ENCODE results near the gene DNASE1L2.
"Not testable (repeated sequence)": the region's sequence is repeated elsewhere in the genome, so short reads cannot be mapped to it uniquely, and the experiment has no call there.

DNASE1L2 gene

DNA sequence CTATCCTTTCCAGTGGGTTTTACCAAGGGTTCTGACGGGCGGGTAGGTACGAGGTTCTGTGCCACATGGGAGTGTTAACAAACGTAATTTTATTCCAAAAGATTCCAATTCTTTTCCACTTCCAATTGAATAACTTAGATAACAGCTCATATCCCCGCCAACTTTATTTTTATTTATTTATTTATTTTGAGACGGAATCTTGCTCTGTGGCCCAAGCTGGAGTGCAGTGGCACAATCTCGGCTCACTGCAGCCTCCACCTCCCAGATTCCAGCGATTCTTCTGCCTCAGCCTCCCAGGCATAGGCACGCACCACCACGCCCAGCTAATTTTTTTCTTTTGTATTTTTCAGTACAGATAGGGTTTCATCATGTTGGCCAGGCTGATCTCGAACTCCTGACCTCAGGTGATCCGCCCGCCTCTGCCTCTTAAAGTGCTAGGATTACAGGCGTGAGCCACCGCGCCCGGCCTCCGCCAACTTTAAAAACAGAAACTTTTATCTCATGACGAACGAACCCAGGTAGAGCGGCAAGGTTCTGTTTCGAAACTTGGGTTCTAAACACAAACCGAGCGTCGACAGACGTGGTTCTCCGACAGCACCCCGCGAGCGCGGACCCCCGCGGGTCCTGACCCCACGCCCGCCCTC is 14.5 kb downstream of the DNASE1L2 start:
- no peak for DNase-seq (ENCODE audit: insufficient read length, low spot score)
- FAIRE-seq: no peak
- no peak for TF ChIP-seq POLR2A (IDR thresholded peaks at IDR 0.05; ENCODE audit: low read depth, low read length)

DNA sequence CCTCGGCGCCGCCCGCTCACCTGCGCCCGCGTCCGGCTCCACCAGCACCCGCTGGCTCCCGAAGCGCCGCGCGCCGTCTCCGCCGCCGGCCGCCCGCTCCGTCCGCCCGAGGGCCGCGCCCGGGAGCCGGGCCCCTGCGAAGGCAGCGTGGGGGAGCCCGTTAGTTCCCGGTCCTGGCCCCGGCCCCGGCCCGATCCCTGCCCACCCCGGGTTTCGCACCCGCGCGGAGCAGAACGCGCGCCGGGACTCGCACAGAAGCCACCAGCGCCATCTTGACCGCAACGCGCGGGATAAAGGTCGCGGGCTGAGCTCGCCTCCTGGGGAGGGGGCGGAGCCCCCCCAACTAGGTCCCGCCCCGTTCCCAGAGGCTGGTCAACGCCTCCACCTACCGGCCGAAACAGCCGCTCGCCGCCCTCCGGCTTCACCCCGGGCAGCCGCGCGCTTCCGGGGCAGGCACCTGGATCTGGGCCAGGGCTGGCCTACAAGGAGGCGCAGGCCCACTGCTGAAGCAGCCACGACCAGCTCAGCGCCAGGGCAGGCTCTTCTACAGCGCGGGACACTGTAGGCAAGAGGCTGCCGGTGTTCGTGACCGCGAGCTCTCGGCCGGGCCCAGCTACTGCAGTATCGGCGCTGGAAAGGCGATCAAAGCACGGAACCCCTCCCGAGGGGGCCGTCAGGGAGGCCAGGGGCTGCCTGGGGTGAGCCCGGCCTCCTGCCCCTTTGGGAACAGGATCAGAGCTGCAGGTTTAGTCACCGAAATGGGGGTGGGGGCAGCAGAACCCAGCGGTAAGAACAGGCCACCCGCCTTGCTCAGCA is 15.3 kb downstream of the DNASE1L2 start, which contains the start of gene ECI1:
ECI1 (minus strand) TSS at position 292 of the 816 bp plus-strand sequence; CDS start at position 271, 21 bp downstream.
- DNase-seq (ENCODE audit: insufficient read length, low spot score) (peak; percentile 97), FAIRE-seq (peak; percentile 20)
- TF ChIP-seq POLR2A (IDR thresholded peaks at IDR 0.05; ENCODE audit: low read depth, low read length): peak; percentile 63

DNA sequence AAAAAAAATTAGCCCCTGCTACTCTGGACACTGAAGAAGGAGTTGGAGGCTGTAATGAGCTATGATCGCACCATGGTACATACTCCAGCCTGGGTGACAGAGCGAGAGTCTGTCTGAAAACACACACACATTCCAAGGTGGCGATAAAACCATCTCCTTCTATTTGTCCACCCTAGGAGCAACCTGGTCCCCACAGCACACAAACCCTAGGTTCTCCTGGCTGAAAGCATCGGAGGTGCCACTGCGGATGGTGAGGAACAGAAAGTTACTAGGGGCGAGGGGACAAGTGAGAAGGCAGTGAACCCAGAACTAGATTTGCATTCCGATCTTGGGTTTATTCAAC is 16.5 kb downstream of the DNASE1L2 start:
- DNase-seq (ENCODE audit: insufficient read length, low spot score): no peak
- FAIRE-seq: no peak
- no peak for TF ChIP-seq POLR2A (IDR thresholded peaks at IDR 0.05; ENCODE audit: low read depth, low read length)

DNA sequence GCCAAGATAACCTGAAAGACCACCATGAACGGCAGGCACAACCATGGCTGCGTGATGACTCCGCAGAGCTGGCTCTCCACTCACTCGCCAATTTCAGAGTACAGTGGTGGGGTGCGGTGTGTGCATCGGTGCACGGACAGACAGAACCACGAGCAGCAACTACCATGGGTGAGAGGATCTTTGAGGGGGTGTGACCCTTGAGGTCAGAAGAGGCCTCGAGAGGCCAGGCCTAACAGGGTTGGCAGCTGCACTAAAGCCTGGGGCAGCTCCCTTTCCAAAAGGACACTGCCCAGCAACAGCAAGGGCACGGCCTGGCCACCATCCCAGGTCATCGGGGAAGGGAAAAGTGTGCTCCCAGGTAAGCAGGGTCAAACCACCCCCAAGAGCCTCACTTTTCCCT is 17.0 kb downstream of the DNASE1L2 start:
- TF ChIP-seq POLR2A (IDR thresholded peaks at IDR 0.05; ENCODE audit: low read depth, low read length): no peak
- DNase-seq (ENCODE audit: insufficient read length, low spot score) (no peak), FAIRE-seq (no peak)

DNA sequence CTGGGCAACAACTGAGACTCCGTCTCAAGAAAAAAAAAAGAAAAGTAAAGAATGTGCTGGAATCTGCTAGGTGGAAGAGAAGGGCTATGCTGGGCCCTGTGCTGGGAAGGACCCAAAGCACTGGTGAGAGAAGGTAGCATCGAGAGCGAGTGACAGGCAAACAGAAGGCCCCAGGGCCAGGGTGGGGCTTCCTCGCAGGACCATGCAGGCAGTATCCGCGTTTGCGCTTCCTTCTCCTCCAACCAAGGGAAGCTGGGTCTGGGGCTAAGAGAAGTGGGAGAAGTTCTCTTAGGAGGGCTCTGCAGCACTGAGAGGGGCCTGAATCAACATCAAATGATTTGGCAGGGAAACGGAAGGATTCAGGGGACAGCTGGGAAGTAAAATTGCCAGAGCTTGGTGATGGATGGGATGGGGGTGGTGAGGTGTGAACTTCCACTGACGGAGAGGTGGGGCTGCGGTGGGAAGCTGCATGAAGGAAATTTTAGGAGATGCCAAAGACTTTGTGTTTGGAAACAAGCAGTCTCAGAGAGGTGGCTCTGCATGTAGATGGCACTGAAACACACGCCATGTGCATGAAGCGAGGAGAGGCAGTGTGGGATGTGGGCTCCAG is 20.4 kb downstream of the DNASE1L2 start:
- FAIRE-seq: no peak
- no peak for TF ChIP-seq POLR2A (IDR thresholded peaks at IDR 0.05; ENCODE audit: low read depth, low read length)
- DNase-seq (ENCODE audit: insufficient read length, low spot score): no peak

DNA sequence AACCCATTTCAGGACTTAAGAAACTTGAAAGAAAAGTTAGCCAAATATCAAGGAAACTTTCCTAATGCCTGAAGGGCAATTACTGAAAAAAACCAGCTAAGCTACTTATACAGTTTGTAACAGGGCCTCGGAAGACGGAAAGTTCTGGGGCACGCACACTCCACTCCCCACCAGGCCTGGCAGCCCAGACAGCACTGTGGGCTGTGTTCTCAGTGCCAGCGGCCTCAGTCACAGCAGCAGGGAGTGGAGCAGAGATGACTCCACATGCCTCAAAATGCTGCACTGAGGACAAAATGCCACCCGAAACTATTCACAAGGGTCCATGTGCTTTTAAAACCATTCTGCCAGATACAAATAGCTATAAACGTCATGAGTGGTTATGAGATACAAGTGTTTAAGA is 21.5 kb downstream of the DNASE1L2 start:
- DNase-seq (ENCODE audit: insufficient read length, low spot score): no peak
- no peak for FAIRE-seq
- no peak for TF ChIP-seq POLR2A (IDR thresholded peaks at IDR 0.05; ENCODE audit: low read depth, low read length)

DNA sequence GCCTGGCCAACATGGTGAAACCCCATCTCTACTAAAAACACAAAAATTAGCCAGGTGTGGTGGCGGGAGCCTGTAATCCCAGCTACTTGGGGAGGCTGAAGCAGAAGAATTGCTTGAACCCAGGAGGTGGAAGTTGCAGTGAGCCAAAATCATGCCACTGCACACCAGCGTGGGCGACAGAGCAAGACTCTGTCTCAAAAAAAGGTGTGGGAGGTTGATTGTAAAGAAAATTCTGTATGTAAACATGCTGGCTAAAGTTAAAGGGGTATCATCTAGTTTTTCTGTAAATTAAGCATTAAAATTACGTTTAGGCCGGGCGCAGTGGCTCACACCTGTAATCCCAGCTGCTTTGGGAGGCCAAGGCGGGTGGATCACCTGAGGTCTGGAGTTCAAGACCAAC is 22.3 kb downstream of the DNASE1L2 start:
- DNase-seq (ENCODE audit: insufficient read length, low spot score); FAIRE-seq: not testable (repeated sequence)

DNA sequence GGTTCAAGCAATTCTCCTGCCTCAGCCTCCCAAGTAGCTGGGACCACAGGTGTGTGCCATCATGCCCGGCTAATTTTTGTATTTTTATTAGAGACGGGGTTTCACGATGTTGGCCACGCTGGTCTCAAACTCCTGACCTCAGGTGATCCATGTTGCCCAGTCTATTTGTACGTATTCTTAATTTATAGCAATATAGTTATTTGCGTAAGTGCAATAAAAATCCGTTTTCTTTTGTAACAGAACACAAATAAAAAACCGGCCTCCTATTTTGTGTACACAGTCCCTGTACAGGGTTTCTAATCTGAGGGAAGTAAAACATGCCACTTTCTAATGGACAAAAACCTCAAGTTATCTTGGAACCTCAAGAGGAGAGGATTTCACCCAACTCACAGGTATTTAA is 24.0 kb downstream of the DNASE1L2 start:
- no peak for TF ChIP-seq POLR2A (IDR thresholded peaks at IDR 0.05; ENCODE audit: low read depth, low read length)
- DNase-seq (ENCODE audit: insufficient read length, low spot score) (no peak), FAIRE-seq (no peak)

DNA sequence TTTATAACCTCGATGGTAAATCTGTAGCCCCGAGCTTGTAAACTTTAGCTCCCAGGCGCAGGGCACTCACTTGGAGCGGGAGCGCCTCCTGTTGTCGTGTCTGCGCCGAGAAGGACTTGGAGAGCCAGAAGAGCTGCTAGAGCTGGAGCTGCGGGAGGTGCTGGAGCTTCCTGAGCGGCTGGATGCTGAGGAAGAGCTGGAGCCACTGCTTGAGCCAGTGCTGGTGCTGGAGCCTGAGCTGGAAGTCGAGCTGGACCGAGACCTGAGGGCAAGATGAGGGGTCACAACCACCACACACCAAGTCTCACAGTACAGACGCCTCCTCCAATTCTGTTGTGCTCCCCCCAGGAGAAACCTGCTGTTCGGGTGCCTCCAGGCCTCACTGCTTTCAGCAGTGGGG is 26.8 kb downstream of the DNASE1L2 start:
- not testable (repeated sequence) for DNase-seq (ENCODE audit: insufficient read length, low spot score); FAIRE-seq

DNA sequence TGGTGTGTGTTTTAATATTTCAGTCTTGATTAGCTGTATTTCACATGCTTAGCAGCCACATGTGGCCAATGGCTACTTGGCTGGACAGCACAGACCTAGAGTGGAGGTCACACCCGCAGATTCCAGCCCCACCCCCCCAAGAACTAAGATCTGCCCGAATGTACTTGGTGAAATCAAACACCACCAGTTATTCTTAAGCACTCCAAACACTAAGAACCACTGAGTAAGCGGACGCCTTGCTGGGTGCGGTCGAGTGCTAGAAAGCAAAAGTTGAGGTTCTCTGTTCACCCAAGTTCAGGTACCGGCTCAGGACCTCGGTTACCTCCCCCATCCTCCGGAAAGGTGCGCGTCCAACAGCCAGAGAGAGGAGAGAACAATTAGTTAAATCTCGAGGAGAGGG is 30.6 kb downstream of the DNASE1L2 start:
- not testable (repeated sequence) for FAIRE-seq; DNase-seq (ENCODE audit: insufficient read length, low spot score)

DNA sequence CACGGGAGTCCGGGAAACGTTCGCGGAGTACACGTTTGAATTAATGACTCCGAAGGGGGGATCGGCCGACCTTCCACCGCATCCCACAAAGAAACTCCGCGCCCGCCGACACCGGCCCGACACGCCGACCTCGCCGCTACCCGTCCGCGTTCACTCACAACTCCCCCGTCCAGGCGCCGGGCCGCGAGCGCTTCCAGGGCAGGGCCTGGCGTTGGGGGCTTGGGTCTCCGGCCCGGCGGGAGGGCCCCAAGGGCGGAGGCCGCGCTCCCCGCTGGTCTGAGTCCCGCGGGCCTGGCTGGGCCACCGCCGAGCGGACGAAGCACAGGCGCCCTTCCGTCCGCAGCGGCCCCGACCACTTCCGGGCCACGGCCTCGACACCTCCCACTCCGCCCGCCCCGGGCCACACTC is 31.3 kb downstream of the DNASE1L2 start:
- not testable (repeated sequence) for DNase-seq (ENCODE audit: insufficient read length, low spot score); FAIRE-seq

DNA sequence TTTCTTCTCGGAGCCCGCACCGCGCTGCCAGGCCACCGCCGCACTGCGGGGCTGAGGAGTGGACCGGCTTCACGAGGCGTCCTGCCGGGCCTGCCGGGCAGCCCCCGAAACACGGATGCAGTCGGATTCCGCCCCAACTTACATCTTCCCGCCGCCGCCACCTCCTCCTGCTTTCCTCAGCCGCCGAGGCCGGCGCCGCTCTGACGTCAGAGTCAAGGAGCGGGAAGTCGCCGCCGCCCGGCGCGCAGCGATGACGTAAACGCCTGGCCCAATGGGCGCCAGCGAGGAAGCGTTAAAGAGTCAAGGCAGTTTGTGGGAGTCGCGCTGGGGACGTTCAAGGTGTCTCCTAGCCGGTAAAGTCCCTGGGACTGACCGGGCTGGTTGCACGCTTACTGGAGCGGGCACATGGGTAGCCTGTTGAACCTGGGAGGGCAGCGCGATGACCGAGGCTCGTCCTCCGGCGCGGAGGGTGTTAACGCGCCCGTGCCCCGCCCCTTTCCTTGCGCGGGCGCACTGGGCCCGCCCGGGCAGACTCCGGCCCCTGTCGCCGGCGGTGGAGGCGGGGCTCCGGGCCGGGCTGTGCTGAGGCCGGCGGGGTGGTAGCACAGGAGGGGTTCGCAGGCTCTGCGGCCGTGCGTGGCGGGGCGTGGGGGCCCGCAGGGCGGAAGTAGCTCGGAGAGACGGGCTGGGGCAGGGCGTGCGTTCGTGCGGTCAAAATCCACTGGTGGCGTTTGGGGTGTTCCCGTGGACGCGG is 31.8 kb downstream of the DNASE1L2 start, which contains the start of gene RNPS1:
RNPS1 (minus strand) TSS at position 214 of the 754 bp plus-strand sequence. CDS start 3,483 bp downstream, outside the sequence.
- peak; percentile 89 for TF ChIP-seq POLR2A (IDR thresholded peaks at IDR 0.05; ENCODE audit: low read depth, low read length)
- FAIRE-seq (no peak), DNase-seq (ENCODE audit: insufficient read length, low spot score) (peak; percentile 96)

DNA sequence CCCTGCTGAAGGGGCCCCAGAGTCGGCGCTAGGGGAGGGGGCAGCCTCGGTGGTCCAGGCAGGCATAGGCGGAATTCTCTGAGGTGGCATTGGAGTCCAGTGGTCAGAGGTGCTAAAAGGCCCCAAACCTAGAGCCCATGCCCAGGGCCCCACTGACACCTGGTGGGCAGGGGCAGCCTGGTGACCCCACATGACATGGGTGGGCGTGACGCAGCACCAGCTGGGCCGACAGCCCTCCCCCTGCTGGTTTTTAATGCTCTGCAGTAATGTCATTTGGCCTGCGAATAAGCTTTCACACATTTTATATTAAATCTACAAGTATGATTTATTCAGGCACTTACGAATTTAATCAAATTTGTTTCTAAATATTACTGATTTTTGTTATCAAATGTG is 33.8 kb downstream of the DNASE1L2 start:
- DNase-seq (ENCODE audit: insufficient read length, low spot score) (no peak), FAIRE-seq (no peak)
- no peak for TF ChIP-seq POLR2A (IDR thresholded peaks at IDR 0.05; ENCODE audit: low read depth, low read length)
